HG03045 (cell line): ENCODE measurements around the gene ATP2B3.

Experiments used
- ATAC-seq: cut with Tn5 transposase; IDR thresholded peaks from one replicate; pipeline ENCODE4 v1.9.1; 2021; ENCODE audit warnings: mild to moderate bottlenecking, moderate library complexity; ENCODE audit not compliant: unreplicated experiment

Gene ATP2B3

GRCh38 chrX:153507484-153508178 lies 9.8 kb upstream of the ATP2B3 start:
- peak; percentile 86 for ATAC-seq

- ATAC-seq: no peak
These were observed 7.8 kb upstream of the ATP2B3 start for GRCh38 chrX:153509592-153509991.

GRCh38 chrX:153510383-153510782 lies 7.1 kb upstream of the ATP2B3 start:
- ATAC-seq: no peak

- no peak for ATAC-seq
These were observed 5.5 kb upstream of the ATP2B3 start for GRCh38 chrX:153511784-153512500.

GRCh38 chrX:153512501-153512893 lies 4.9 kb upstream of the ATP2B3 start:
- no peak for ATAC-seq

GRCh38 chrX:153513265-153513664 lies 4.2 kb upstream of the ATP2B3 start:
- no peak for ATAC-seq

GRCh38 chrX:153514259-153514658 lies 3.2 kb upstream of the ATP2B3 start:
- no peak for ATAC-seq

- no peak for ATAC-seq
These were observed 2.0 kb upstream of the ATP2B3 start for GRCh38 chrX:153515435-153515834.

- ATAC-seq: no peak
These were observed 1.4 kb upstream of the ATP2B3 start for GRCh38 chrX:153516073-153516472.

GRCh38 chrX:153517946-153518834 lies 748 bp downstream of the ATP2B3 start:
- no peak for ATAC-seq

GRCh38 chrX:153519569-153520286 lies 2.3 kb downstream of the ATP2B3 start:
- ATAC-seq: no peak

- no peak for ATAC-seq
These were observed 3.0 kb downstream of the ATP2B3 start for GRCh38 chrX:153520287-153520917.

GRCh38 chrX:153521034-153521433 lies 3.6 kb downstream of the ATP2B3 start:
- ATAC-seq: no peak

GRCh38 chrX:153522259-153522658 lies 4.8 kb downstream of the ATP2B3 start:
- no peak for ATAC-seq

GRCh38 chrX:153523269-153523668 lies 5.8 kb downstream of the ATP2B3 start:
- ATAC-seq: no peak

- ATAC-seq: no peak
These were observed 6.8 kb downstream of the ATP2B3 start for GRCh38 chrX:153524234-153524633.

GRCh38 chrX:153525451-153525850 lies 8.0 kb downstream of the ATP2B3 start:
- ATAC-seq: no peak

GRCh38 chrX:153526042-153526441 lies 8.6 kb downstream of the ATP2B3 start:
- no peak for ATAC-seq

- no peak for ATAC-seq
These were observed 9.4 kb downstream of the ATP2B3 start for GRCh38 chrX:153526801-153527200.

- ATAC-seq: no peak
These were observed 9.8 kb downstream of the ATP2B3 start for GRCh38 chrX:153527208-153527607.
